ENCODE results near the gene UGT1A9. TPM values are rescaled to one million over a fixed set of nuclear protein-coding genes. Genes with fewer than 3 reads are reported as not detected.
A peak's percentile ranks its signal among the peaks of the same experiment; 100 is the strongest.

UGT1A9 gene
- total and polyA plus RNA-seq, 10 of the 15 experiments (the other 5 are each of a cell fraction or from before 2014, with no cell fraction given): 0.07 TPM; not detected in 9

GRCh38 chr2:233801357-233802131 lies 129.8 kb downstream of the UGT1A9 start:
- Histone ChIP-seq H3K4me1 (ENCODE audit: control insufficient read depth, insufficient read depth, low read length) (no peaks in the 10 kb centered on the region), H3K9me3 (replicated peaks; ENCODE audit: control insufficient read depth, insufficient read depth, low read length) (no peaks in the 10 kb centered on the region), H3K27me3 (replicated peaks in 1 of 2; ENCODE audit: control insufficient read depth in 2 of 2, insufficient read depth in 2 of 2, low read length in 1 of 2) (no peaks in the 10 kb centered on the region; a peak in 1 of 4 replicates), H3K9ac (ENCODE audit: control insufficient read depth, insufficient read depth, low read length) (no peak overlapping the region), H4K20me1 (ENCODE audit: control insufficient read depth, insufficient read depth) (no peaks in the 10 kb centered on the region), H3K36me3 (ENCODE audit: control insufficient read depth in 2 of 2, insufficient read depth in 2 of 2, low read length in 1 of 2) (no peaks in the 10 kb centered on the region), H3K27ac (ENCODE audit: control insufficient read depth, insufficient read depth) (no peak overlapping the region), H2AFZ (ENCODE audit: control insufficient read depth, low read depth, low read length) (no peak overlapping the region), H3K4me3 (no peak overlapping the region), H3K4me2 (ENCODE audit: control insufficient read depth, insufficient read depth) (no peak overlapping the region), H3K79me2 (ENCODE audit: control insufficient read depth, insufficient read depth, low read length) (no peaks in the 10 kb centered on the region)
- CTCF ChIA-PET: no interaction called here
- SMC1A ChIA-PET (ENCODE audit: uncharacterized antibody, unreplicated experiment): no interaction called here
- RAD21 ChIA-PET (ENCODE audit: unreplicated experiment): no interaction called here
- POLR2A ChIA-PET: no interaction called here
- no peak for DNase-seq (ENCODE audit: low read depth, low spot score)
- intact Hi-C loops (cut with micrococcal nuclease; ENCODE audit: unreplicated experiment) (no loop called here), in situ Hi-C loops (cut with MboI) (no loop called here)
- peak; percentile 50; the same call in 1 of the 3 replicates for ATAC-seq
- TF ChIP-seq SPI1 (IDR thresholded peaks at IDR 0.05; ENCODE audit: borderline replicate concordance, insufficient read depth, low read depth, low read length) (peak; percentile 49; the same call in 1 of the 2 replicates), MEF2A (IDR thresholded peaks at IDR 0.05; ENCODE audit: insufficient read depth, low read depth, low read length) (peak; percentile 62; the same call in 1 of the 2 replicates), HDAC2 (IDR thresholded peaks at IDR 0.05) (no peak), GATAD2B (conservative IDR thresholded peaks at IDR 0.05; ENCODE audit: low read depth) (no peak), TCF12 (IDR thresholded peaks at IDR 0.05; ENCODE audit: low read depth, low read length) (0 out of 2 replicates have a peak, but pooled peaks have one; percentile 46), TCF3 (IDR thresholded peaks at IDR 0.05; ENCODE audit: borderline replicate concordance, insufficient read depth, low read depth, low read length) (no peak)
- TF ChIP-seq, protein P1, sequence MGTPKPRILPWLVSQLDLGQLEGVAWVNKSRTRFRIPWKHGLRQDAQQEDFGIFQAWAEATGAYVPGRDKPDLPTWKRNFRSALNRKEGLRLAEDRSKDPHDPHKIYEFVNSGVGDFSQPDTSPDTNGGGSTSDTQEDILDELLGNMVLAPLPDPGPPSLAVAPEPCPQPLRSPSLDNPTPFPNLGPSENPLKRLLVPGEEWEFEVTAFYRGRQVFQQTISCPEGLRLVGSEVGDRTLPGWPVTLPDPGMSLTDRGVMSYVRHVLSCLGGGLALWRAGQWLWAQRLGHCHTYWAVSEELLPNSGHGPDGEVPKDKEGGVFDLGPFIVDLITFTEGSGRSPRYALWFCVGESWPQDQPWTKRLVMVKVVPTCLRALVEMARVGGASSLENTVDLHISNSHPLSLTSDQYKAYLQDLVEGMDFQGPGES (IDR thresholded peaks at IDR 0.05): no peak
- no peak for FAIRE-seq
- BruUV-seq (replicated peaks): no TSS peak
- WGBS (ENCODE audit: insufficient coverage, insufficient replicate concordance, low lambda C conversion rate, missing lambda C conversion rate): 18% methylated on average over 9 of the region's 9 CpGs
